Naive thymus-derived CD8-positive, alpha-beta T cell (primary cell): ENCODE data around the gene ERG. TPM values are rescaled to one million over a fixed set of nuclear protein-coding genes. Genes with fewer than 3 reads are reported as not detected.
A peak's percentile ranks its signal among the peaks of the same experiment; 100 is the strongest.

Experiments used
- ATAC-seq, 2 donors: fragments of 150-1000 bp; cut with Tn5 transposase in 1 of 2; sonication (Bioruptor Pico), chemical (Tn5 transposase) in 1 of 2; 1 replicate in 1 of 2; 2 replicates in 1 of 2; pipeline ENCODE4 v1.10.0; 2021; ENCODE audit warnings: mild to moderate bottlenecking in 2 of 2, moderate library complexity in 2 of 2
- POLR2A ChIA-PET: fragments of 350-600 bp; sonication (Branson Sonifier 250); formaldehyde crosslinking; loops from one replicate; lab custom pipeline; 2021; ENCODE audit warnings: antibody characterized with exemption; lab: Charles Lee
- DNase-seq, 10 donors: peaks; one replicate each; pipeline versions ENCODE4 v3.0.0 to v3.0.0-alpha.2; 2020 to 2022
- H3K27ac Mint-ChIP-seq, 10 donors: one replicate each; pipeline ENCODE4 v1.8.0; 2020 to 2022; ENCODE audit warnings: mild to moderate bottlenecking in 10 of 10, mixed read lengths in 10 of 10, moderate library complexity in 4 of 10, inconsistent platforms in 1 of 10
- H3K27me3 Mint-ChIP-seq, 5 donors: one replicate each; pipeline ENCODE4 v1.8.0; 2021 to 2022; ENCODE audit warnings: mixed read lengths in 5 of 5
- H3K36me3 Mint-ChIP-seq, 3 donors: one replicate each; pipeline ENCODE4 v1.8.0; 2020 to 2022; ENCODE audit warnings: mixed read lengths in 3 of 3, mild to moderate bottlenecking in 2 of 3, inconsistent platforms in 1 of 3
- H3K4me1 Mint-ChIP-seq, 4 donors: one replicate each; pipeline ENCODE4 v1.8.0; 2021 to 2022; ENCODE audit warnings: mixed read lengths in 4 of 4
- H3K4me3 Mint-ChIP-seq, 10 donors: one replicate each; pipeline ENCODE4 v1.8.0; 2020 to 2022; ENCODE audit warnings: mild to moderate bottlenecking in 10 of 10, mixed read lengths in 10 of 10, moderate library complexity in 6 of 10, inconsistent platforms in 1 of 10
- H3K9me3 Mint-ChIP-seq, 9 donors: one replicate each; pipeline ENCODE4 v1.8.0; 2020 to 2022; ENCODE audit warnings: mixed read lengths in 9 of 9, mild to moderate bottlenecking in 3 of 9, inconsistent platforms in 1 of 9, moderate library complexity in 1 of 9
- polyA plus RNA-seq, 3 donors: library from polyadenylated mRNA; unstranded; fragments of 300-500 nt; fragmentation: Illumina TruSeq; gene quantifications; one replicate each; pipeline ENCODE4 v1.2.3, GENCODE V29; 2021
- total RNA-seq, 8 experiments: library from RNA in 2 of 8; stranded (reverse) in 2 of 8; gene quantifications; one replicate each; pipeline ENCODE4 v1.2.3 and lab custom pipeline; 2021 to 2026

The ERG gene
- total and polyA plus RNA-seq, 5 experiments from 2014 or later: not detected

- Mint-ChIP-seq H3K4me3 (no peak overlapping the region), H3K36me3 (no peaks in the 10 kb centered on the region), H3K27me3 (peaks cover 2 to 50% (median 13%) of the 10 kb centered on the region in 5 donors), H3K27ac (no peak overlapping the region), H3K4me1 (peaks cover under 1 to 6% (median 4%) of the 10 kb centered on the region in 4 donors), H3K9me3 (no peaks in the 10 kb centered on the region)
- POLR2A ChIA-PET: no interaction called here
- DNase-seq: no peak
- ATAC-seq: no peak
These were observed 13.5 kb upstream of the ERG start for GRCh38 chr21:38511662-38512243.

DNA sequence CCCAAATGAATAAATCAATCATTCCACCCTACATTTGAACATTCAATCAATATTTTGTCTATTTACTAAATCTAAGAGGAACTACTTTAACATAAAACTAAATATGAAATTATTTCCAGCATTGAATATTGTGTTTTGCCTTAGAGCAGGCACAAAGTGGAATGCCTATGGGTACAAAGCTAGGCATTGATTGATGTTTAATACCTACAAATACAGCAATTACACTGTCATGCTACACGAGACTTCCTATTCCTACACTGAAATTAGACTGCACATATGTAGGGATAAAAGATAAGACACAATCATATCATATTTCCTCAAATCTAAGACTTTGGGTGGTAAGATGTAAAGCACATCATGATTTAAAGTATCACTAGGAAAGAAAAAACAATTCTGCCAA, 12.9 kb upstream of the ERG start:
- Mint-ChIP-seq H3K4me1 (peaks cover 3 to 12% (median 8%) of the 10 kb centered on the region in 4 donors), H3K27me3 (peaks cover 2 to 53% (median 13%) of the 10 kb centered on the region in 5 donors), H3K4me3 (no peak overlapping the region), H3K36me3 (no peaks in the 10 kb centered on the region), H3K9me3 (no peaks in the 10 kb centered on the region), H3K27ac (no peak overlapping the region)
- DNase-seq (no peak), ATAC-seq (no peak)
- POLR2A ChIA-PET: no interaction called here

GRCh38 chr21:38507374-38507942, 9.2 kb upstream of the ERG start:
- H3K36me3 Mint-ChIP-seq: no peaks in the 10 kb centered on the region
- ATAC-seq: no peak
- H3K27ac Mint-ChIP-seq: peak overlapping the region in 1 of 10 donors; percentile 14
- no peaks in the 10 kb centered on the region for H3K9me3 Mint-ChIP-seq
- no peak overlapping the region for H3K4me3 Mint-ChIP-seq
- DNase-seq: no peak
- H3K27me3 Mint-ChIP-seq: peaks cover 10 to 55% (median 18%) of the 10 kb centered on the region in 5 donors
- POLR2A ChIA-PET: no interaction called here
- H3K4me1 Mint-ChIP-seq: peaks cover 3 to 18% (median 8%) of the 10 kb centered on the region in 4 donors

DNA sequence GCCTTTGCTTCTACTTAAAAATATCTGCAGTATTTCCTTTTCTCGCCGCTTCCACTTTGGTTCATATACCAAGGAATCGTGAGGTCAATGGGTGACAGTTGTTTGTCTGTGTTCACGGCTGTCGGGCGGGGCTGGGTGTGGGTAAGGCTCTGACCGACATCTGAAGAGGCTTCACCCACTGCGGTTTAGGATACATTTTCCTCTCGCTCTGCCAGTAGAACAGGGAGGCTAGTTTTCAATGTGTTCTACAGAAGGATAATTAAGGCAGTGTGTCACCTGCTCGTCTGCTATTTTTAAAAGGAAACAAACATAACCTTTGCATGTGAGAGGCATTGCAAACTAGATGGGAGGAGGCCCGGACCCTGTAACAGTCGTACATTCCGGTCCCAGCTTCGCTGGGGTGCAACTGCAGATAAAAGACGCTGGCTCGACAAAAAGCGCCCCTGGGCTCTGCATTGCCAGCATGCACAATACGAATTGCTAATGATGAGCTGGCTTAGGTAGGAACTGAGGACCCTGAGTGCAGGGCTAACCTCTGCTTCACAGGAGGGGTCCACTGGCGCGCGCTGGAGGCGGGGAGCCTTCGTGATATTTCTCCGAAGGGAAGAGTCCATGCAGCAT, 8.5 kb upstream of the ERG start:
- H3K36me3 Mint-ChIP-seq: no peaks in the 10 kb centered on the region
- POLR2A ChIA-PET: no interaction called here
- H3K27me3 Mint-ChIP-seq: peaks cover 10 to 59% (median 18%) of the 10 kb centered on the region in 5 donors
- peak overlapping the region in 8 of 10 donors; percentile 11 to 57 (median 45) for H3K4me3 Mint-ChIP-seq
- ATAC-seq: no peak
- DNase-seq: no peak
- H3K9me3 Mint-ChIP-seq: no peaks in the 10 kb centered on the region
- peak overlapping the region in 6 of 10 donors; percentile 13 to 82 (median 18) for H3K27ac Mint-ChIP-seq
- peaks cover 3 to 18% (median 8%) of the 10 kb centered on the region in 4 donors for H3K4me1 Mint-ChIP-seq

DNA sequence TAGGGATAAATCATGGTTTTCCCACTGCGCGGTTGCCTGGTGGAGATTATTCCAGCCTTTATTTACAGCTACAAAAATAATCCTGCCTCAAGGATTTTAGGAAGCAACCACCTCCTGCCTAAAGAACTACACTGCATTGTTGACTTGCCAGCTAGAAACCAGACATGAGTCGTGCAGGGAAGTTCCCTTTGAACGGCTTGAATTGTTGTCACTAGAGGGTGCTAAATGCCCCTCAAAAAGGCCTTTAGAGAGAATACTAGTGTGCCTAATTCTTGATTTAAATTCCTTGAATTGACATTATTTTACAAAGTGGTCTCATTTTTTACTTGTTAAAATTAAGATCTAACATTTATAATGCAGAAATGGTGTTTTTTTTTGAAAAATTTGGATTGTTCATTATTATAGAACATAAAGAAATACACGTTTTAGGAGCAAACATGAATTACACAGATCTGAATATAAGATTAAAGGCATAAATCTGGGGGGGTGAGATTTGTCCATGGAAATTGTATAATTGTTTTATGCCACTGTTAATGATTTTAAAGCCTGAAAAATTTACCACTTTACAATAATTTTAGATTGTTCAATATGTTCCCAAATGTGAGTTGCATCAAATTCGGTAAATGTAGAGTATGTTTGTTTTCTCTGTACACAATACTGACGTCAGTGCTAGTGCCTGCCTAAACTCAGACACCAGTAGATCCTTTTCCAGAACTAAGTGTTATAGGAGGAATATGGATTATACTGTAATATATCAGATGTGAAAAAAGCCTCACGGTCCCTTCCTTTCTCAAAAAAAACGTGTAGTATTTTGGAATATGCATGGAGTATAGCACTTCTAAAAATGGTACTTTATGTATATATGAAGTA, 7.6 kb upstream of the ERG start:
- POLR2A ChIA-PET: no interaction called here
- peak in 2 of 10 donors; percentile 6 to 21 for DNase-seq
- Mint-ChIP-seq H3K36me3 (no peaks in the 10 kb centered on the region), H3K27me3 (peaks cover 11 to 58% (median 23%) of the 10 kb centered on the region in 5 donors), H3K27ac (no peak overlapping the region), H3K9me3 (no peaks in the 10 kb centered on the region), H3K4me3 (no peak overlapping the region), H3K4me1 (peaks cover 3 to 18% (median 8%) of the 10 kb centered on the region in 4 donors)
- ATAC-seq: peak in 1 of 2 donors; percentile 54

GRCh38 chr21:38504066-38504465, 5.8 kb upstream of the ERG start:
- Mint-ChIP-seq H3K27ac (no peak overlapping the region), H3K4me3 (no peak overlapping the region), H3K27me3 (peaks cover 15 to 62% (median 35%) of the 10 kb centered on the region in 5 donors), H3K4me1 (peaks cover 3 to 19% (median 9%) of the 10 kb centered on the region in 4 donors), H3K9me3 (no peaks in the 10 kb centered on the region), H3K36me3 (no peaks in the 10 kb centered on the region)
- DNase-seq: no peak
- POLR2A ChIA-PET: no interaction called here
- ATAC-seq: no peak

- H3K27me3 Mint-ChIP-seq: peaks cover 18 to 66% (median 39%) of the 10 kb centered on the region in 5 donors
- DNase-seq (no peak), ATAC-seq (no peak)
- peaks cover 3 to 23% (median 10%) of the 10 kb centered on the region in 4 donors for H3K4me1 Mint-ChIP-seq
- H3K27ac Mint-ChIP-seq: no peak overlapping the region
- no peaks in the 10 kb centered on the region for H3K36me3 Mint-ChIP-seq
- H3K4me3 Mint-ChIP-seq: no peak overlapping the region
- POLR2A ChIA-PET: no interaction called here
- H3K9me3 Mint-ChIP-seq: no peaks in the 10 kb centered on the region
These were observed 5.3 kb upstream of the ERG start for GRCh38 chr21:38503583-38503982.

DNA sequence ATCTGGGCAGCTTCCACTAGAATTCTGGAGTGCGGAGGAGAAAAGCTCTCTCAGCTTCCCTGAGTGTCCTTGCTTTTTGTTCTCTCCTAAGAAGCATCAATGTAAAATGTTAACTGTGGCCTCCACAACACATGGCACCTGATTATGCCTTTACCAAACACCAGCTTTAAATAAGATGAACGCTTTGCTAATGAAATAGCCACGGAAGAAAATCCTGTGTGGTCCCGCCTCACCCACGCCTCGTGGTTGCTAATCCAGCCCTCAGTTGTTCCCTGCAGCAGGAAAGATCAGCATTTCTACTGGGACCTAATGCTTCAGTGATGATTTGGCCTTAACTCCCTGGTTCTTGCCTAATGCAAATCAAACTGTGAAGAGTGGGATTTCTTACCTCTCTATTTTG, 1.8 kb upstream of the ERG start:
- Mint-ChIP-seq H3K27me3 (peaks cover 25 to 67% (median 43%) of the 10 kb centered on the region in 5 donors), H3K4me3 (no peak overlapping the region), H3K27ac (peak overlapping the region in 1 of 10 donors; percentile 49), H3K9me3 (no peaks in the 10 kb centered on the region), H3K4me1 (peaks cover 0 to 16% (median 2%) of the 10 kb centered on the region in 4 donors), H3K36me3 (no peaks in the 10 kb centered on the region)
- DNase-seq: no peak
- POLR2A ChIA-PET: no interaction called here
- ATAC-seq: no peak

DNA sequence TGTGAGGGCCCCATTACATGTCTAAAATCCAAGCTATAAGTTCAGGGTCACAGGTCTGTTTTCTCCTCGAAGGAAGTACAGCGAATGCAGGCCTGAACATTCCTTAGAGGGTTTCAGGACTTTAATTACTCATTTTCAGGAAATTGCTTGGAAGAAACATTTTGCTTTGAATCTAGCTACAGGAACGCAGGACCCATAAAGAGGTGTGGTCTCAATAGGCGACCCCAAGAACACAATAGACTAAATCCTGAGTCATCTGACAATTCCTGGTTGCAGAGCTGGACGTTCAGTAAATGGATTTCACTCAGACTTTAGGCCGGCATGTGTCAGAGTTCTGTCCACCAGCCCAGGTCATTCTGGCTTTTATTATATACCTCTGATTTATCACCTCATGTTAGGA, 1.0 kb upstream of the ERG start:
- POLR2A ChIA-PET: no interaction called here
- DNase-seq (no peak), ATAC-seq (no peak)
- no peaks in the 10 kb centered on the region for H3K36me3 Mint-ChIP-seq
- peaks cover 27 to 71% (median 43%) of the 10 kb centered on the region in 5 donors for H3K27me3 Mint-ChIP-seq
- H3K9me3 Mint-ChIP-seq: no peaks in the 10 kb centered on the region
- no peak overlapping the region for H3K27ac Mint-ChIP-seq
- H3K4me3 Mint-ChIP-seq: no peak overlapping the region
- peaks cover 0 to 20% (median 2%) of the 10 kb centered on the region in 4 donors for H3K4me1 Mint-ChIP-seq

GRCh38 chr21:38496224-38496623, 2.1 kb downstream of the ERG start:
- DNase-seq (no peak), ATAC-seq (no peak)
- H3K4me1 Mint-ChIP-seq: peaks cover 0 to 21% (median 5%) of the 10 kb centered on the region in 4 donors
- no peaks in the 10 kb centered on the region for H3K36me3 Mint-ChIP-seq
- H3K4me3 Mint-ChIP-seq: no peak overlapping the region
- H3K27ac Mint-ChIP-seq: no peak overlapping the region
- no peaks in the 10 kb centered on the region for H3K9me3 Mint-ChIP-seq
- peaks cover 27 to 88% (median 42%) of the 10 kb centered on the region in 5 donors for H3K27me3 Mint-ChIP-seq
- POLR2A ChIA-PET: no interaction called here

DNA sequence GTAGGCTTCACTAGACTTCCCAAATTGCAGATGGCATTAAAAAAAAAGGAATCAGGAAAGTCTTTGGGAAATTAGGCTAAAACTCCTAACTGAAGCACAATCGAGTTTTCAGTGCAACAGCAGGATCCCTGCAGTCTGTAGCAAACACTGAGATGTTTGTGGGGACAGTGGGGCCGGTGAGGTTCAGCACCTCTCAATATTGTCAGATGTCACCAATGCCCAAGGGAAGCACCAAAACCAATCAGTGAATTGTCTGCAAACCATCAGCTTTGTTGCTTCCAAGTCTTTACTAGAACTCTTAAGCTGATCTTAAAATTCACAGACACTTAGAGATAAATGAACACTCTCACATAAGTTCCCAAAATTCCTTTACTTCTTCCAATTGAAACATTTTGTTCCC, 2.6 kb downstream of the ERG start:
- Mint-ChIP-seq H3K4me1 (peaks cover 0 to 21% (median 5%) of the 10 kb centered on the region in 4 donors), H3K27ac (no peak overlapping the region), H3K27me3 (peaks cover 27 to 91% (median 43%) of the 10 kb centered on the region in 5 donors), H3K4me3 (no peak overlapping the region), H3K36me3 (no peaks in the 10 kb centered on the region), H3K9me3 (no peaks in the 10 kb centered on the region)
- DNase-seq: no peak
- no peak for ATAC-seq
- POLR2A ChIA-PET: no interaction called here

DNA sequence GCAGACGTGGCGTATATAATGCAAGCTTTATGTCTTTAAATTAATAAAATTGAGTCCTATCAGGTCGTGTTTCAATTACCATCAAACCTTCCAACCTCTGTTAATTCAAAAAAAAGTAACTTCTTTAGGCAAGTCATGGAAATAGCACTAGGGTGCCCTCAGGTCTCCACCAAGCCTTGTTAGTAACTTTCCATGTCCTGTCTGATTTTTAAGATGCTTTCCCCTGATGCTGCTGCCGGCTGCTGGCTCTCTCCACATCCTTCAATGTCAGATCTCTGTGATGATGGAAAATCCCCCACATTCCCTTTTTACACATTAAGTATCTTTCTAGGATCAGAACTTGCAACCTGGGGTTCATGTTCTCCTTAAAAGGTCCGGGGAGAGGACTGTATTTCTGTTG, 3.0 kb downstream of the ERG start:
- peaks cover 25 to 93% (median 41%) of the 10 kb centered on the region in 5 donors for H3K27me3 Mint-ChIP-seq
- peaks cover 0 to 21% (median 5%) of the 10 kb centered on the region in 4 donors for H3K4me1 Mint-ChIP-seq
- no peak overlapping the region for H3K4me3 Mint-ChIP-seq
- no peak overlapping the region for H3K27ac Mint-ChIP-seq
- POLR2A ChIA-PET: no interaction called here
- no peaks in the 10 kb centered on the region for H3K9me3 Mint-ChIP-seq
- no peak for ATAC-seq
- no peaks in the 10 kb centered on the region for H3K36me3 Mint-ChIP-seq
- no peak for DNase-seq
